ENCODE results near the gene PLAAT2.

DNA sequence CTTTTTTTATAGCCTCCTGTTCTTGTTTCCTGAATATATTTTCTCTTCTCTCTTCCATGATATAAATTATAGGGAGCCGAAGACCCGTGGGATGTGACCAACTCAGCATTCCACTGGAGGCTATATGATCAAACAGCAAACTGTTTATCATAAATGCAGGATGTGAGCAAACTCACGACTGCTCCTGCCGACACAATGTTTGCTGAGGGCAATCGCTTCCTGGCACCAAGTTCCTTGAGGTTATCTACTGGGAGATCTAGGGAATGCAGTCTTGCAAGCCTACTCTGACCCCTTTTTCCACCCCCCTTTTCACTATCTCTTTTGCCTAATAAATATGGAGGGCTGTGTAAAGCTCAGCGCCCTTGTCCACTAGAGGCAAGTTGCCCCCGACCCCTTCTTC is 40.0 kb downstream of the PLAAT2 start:
- no peak for TF ChIP-seq POLR2A (IDR thresholded peaks at IDR 0.05; ENCODE audit: low read depth, low read length)
- TF ChIP-seq POLR2AphosphoS5 (IDR thresholded peaks at IDR 0.05; ENCODE audit: low read depth, low read length) = no peak
- no peak for TF ChIP-seq TAF1 (IDR thresholded peaks at IDR 0.05; ENCODE audit: borderline replicate concordance, low read depth, low read length)

All from GM12892 (cell line).